K562 (cell line): Measurements from ENCODE around the gene SERTM1. TPM values are rescaled to one million over a fixed set of nuclear protein-coding genes. Genes with fewer than 3 reads are reported as not detected.

Experiments used
- ATAC-seq: fragments of 200-7000 bp; cut with Tn5 transposase; 3 replicates; pipeline ENCODE4 v1.9.1; 2020; ENCODE audit warnings: moderate library complexity
- BruUV-seq: library from RNA; stranded (reverse); fragments of 400-500 nt; replicated peaks from 2 replicates; lab custom pipeline; 2021; lab: Mats Ljungman, UMichigan
- CTCF ChIA-PET: fragments of 300-600 bp; formaldehyde crosslinking; extraction: SDS; loops from one replicate; lab custom pipeline; 2021; ENCODE audit warnings: low intra/inter-chr PET ratio; lab: Yijun Ruan, JAX
- POLR2A ChIA-PET: fragments of 300-600, 350-650 bp; sonication (Branson Sonifier 250); formaldehyde crosslinking; extraction: SDS; loops from one replicate; lab custom pipeline; 2021; ENCODE audit warnings: antibody characterized with exemption, inconsistent platforms; lab: Yijun Ruan, JAX
- DNase-seq, 4 experiments: peaks; one replicate each; pipeline versions ENCODE4 v3.0.0 to v3.0.0-alpha.2; 2011 to 2018; ENCODE audit warnings: low spot score in 3 of 4, mixed read lengths in 3 of 4; ENCODE audit errors: extremely low read depth in 1 of 4
- FAIRE-seq: peaks from 2 replicates; lab custom pipeline; 2011; peaks lifted over from hg19 to GRCh38; lab: Jason Lieb, UNC
- H2AFZ ChIP-seq: 2 replicates; pipeline ENCODE4 v1.6.0; 2011; ENCODE audit warnings: low read depth, low read length, control low read depth, inconsistent platforms
- H3K27ac ChIP-seq: fragments of 200-600 bp; 3 replicates; pipeline ENCODE4 v1.8.0; 2011; ENCODE audit warnings: low read depth, mild to moderate bottlenecking, control low read depth, inconsistent platforms, low read length, moderate library complexity, mixed read lengths; ENCODE audit errors: extremely low read depth
- H3K27me3 ChIP-seq, 2 experiments: fragments of 300-600 bp in 1 of 2; 2 replicates in 1 of 2; 3 replicates in 1 of 2; pipeline versions ENCODE4 v1.6.0 to v1.8.0; 2011; ENCODE audit warnings: inconsistent platforms in 2 of 2, low read length in 2 of 2, mild to moderate bottlenecking in 1 of 2, mixed read lengths in 1 of 2, moderate library complexity in 1 of 2; ENCODE audit not compliant: control insufficient read depth in 2 of 2, insufficient read depth in 2 of 2
- H3K36me3 ChIP-seq: fragments of 300-600 bp; 3 replicates; pipeline ENCODE4 v1.8.0; 2011; ENCODE audit warnings: mild to moderate bottlenecking, low read length, inconsistent platforms; ENCODE audit not compliant: control insufficient read depth, insufficient read depth
- H3K4me1 ChIP-seq, 2 experiments: fragments of 200-600 bp in 1 of 2; replicated peaks in 1 of 2; 2 replicates in 1 of 2; 3 replicates in 1 of 2; pipeline versions ENCODE4 v1.5.1 to v1.8.0; 2011; ENCODE audit warnings: inconsistent platforms in 2 of 2, low read length in 2 of 2, mild to moderate bottlenecking in 1 of 2, mixed read lengths in 1 of 2, moderate library complexity in 1 of 2; ENCODE audit not compliant: control insufficient read depth in 2 of 2, insufficient read depth in 2 of 2
- H3K4me2 ChIP-seq: 2 replicates; pipeline ENCODE4 v1.6.1; 2011; ENCODE audit warnings: low read length, control low read depth, inconsistent platforms, mixed read lengths; ENCODE audit not compliant: insufficient read depth
- H3K4me3 ChIP-seq: fragments of 200-600 bp; sonication (generic), shearing (Covaris generic); 2 replicates; pipeline ENCODE4 v1.5.1; 2016; ENCODE audit warnings: control low read depth, inconsistent platforms
- H3K79me2 ChIP-seq: fragments of 200-600 bp; 3 replicates; pipeline ENCODE4 v1.8.0; 2011; ENCODE audit warnings: low read length, inconsistent platforms; ENCODE audit not compliant: control insufficient read depth, insufficient read depth
- H3K9ac ChIP-seq, 2 experiments: 2 replicates each; pipeline versions ENCODE4 v1.6.0 to v1.6.1; 2011; ENCODE audit warnings: low read depth in 2 of 2, low read length in 2 of 2, control low read depth in 1 of 2, inconsistent platforms in 1 of 2, mild to moderate bottlenecking in 1 of 2, mixed read lengths in 1 of 2; ENCODE audit not compliant: insufficient read depth in 1 of 2
- H3K9me1 ChIP-seq: one replicate; pipeline ENCODE4 v1.6.0; 2011; ENCODE audit warnings: inconsistent platforms, mild to moderate bottlenecking, low read length, moderate library complexity; ENCODE audit not compliant: control insufficient read depth, insufficient read depth
- H3K9me3 ChIP-seq: replicated peaks from 2 replicates; pipeline ENCODE4 v1.5.1; 2011; ENCODE audit warnings: low read depth, low read length, inconsistent platforms; ENCODE audit not compliant: control insufficient read depth, insufficient read depth
- H4K20me1 ChIP-seq: replicated peaks from 2 replicates; pipeline ENCODE4 v1.6.1; 2011; ENCODE audit warnings: low read length, inconsistent platforms, mixed read lengths; ENCODE audit not compliant: control insufficient read depth, insufficient read depth
- ELF4 ChIP-seq: fragments of 450-650 bp; formaldehyde crosslinking; IDR thresholded peaks from 2 replicates; pipeline ENCODE4 v1.4.0; 2022; ENCODE audit warnings: missing genetic modification characterization
- NCOA1 ChIP-seq: fragments of 450-650 bp; IDR thresholded peaks from 2 replicates; pipeline ENCODE4 v1.6.1; 2016; ENCODE audit warnings: low read depth
- NFIX ChIP-seq: fragments of 250-450 bp; sonication (Bioruptor Pico); IDR thresholded peaks from 2 replicates; pipeline ENCODE4 v1.4.0; 2020; ENCODE audit warnings: low read depth, mild to moderate bottlenecking, moderate library complexity
- SMARCE1 ChIP-seq: fragments of 450-650 bp; IDR thresholded peaks from 2 replicates; pipeline ENCODE4 v1.7.1; 2016; ENCODE audit warnings: mild to moderate bottlenecking
- SNRNP70 ChIP-seq: fragments of 200-400 bp; formaldehyde crosslinking; optimal IDR thresholded peaks from 2 replicates; pipeline ENCODE3; 2017; ENCODE audit warnings: low read depth, low read length
- SP2 ChIP-seq: IDR thresholded peaks from 2 replicates; pipeline ENCODE4 v1.6.1; 2011; ENCODE audit warnings: mild to moderate bottlenecking, low read depth, low read length, moderate library complexity; ENCODE audit not compliant: poor library complexity, severe bottlenecking; ENCODE audit errors: extremely low read depth
- ZBTB1 ChIP-seq: sonication (generic); formaldehyde crosslinking; IDR thresholded peaks from 2 replicates; pipeline ENCODE4 v1.8.1; 2023; ENCODE audit warnings: missing genetic modification reagents, low read depth, mild to moderate bottlenecking, borderline replicate concordance
- ZNF175 ChIP-seq: fragments of 200-800 bp; sonication (Bioruptor generic); IDR thresholded peaks from 2 replicates; pipeline ENCODE4 v1.6.1; 2016; ENCODE audit warnings: low read depth, mild to moderate bottlenecking, missing genetic modification characterization, missing compliant biosample characterization
- WGBS: fragments of 100-300 bp; shearing (Covaris generic); methylation state at CpG from one replicate; pipeline ENCODE4 v1.1.6; 2016; ENCODE audit warnings: low coverage, mixed read lengths; ENCODE audit not compliant: insufficient coverage; ENCODE audit errors: missing lambda C conversion rate; 5-methylcytosine and 5-hydroxymethylcytosine counted together
- in situ Hi-C: fragments of 300-500 bp; cut with MboI; formaldehyde crosslinking; loops from 4 replicates; pipeline ENCODE4 v1.15.0; 2018; ENCODE audit warnings: inconsistent platforms, mixed read lengths
- intact Hi-C: fragments of 100-400 bp; cut with micrococcal nuclease; formaldehyde crosslinking; loops from 2 replicates; pipeline ENCODE4 v1.14.2; 2022
- polyA plus RNA-seq, 8 experiments: library from polyadenylated mRNA; depleted of rRNA in 4 of 8; stranded (reverse) in 5 of 8; unstranded in 3 of 8; fragments of >200 nt; fragmentation: Nextera tagmentation in 2 of 8; fragmentation: Illumina TruSeq in 1 of 8; extraction: Ambion mirVana in 2 of 8; extraction: Trizol in 1 of 8; gene quantifications; 2 replicates each; pipeline versions ENCODE4 v1.2.1 to v1.2.3, GENCODE V29; 2011 to 2014; ENCODE audit warnings: inconsistent platforms in 1 of 8, missing spikeins in 1 of 8
- total RNA-seq, 7 experiments: library from RNA; depleted of rRNA in 6 of 7; stranded (reverse); fragments of >200 nt in 6 of 7; fragmentation: Illumina TruSeq in 2 of 7; extraction: Trizol in 2 of 7; gene quantifications; 2 replicates each; pipeline versions ENCODE4 v1.2.1 to v1.2.3, GENCODE V29; 2011 to 2021; ENCODE audit warnings: low replicate concordance in 1 of 7
- TF ChIP-seq, protein P1 (sequence below): fragments of 450-650 bp; IDR thresholded peaks from 2 replicates; pipeline ENCODE4 v1.6.1; 2016; ENCODE audit warnings: antibody characterized with exemption
- TF ChIP-seq, protein P2 (sequence below): fragments of 450-650 bp; formaldehyde crosslinking; IDR thresholded peaks from 2 replicates; pipeline ENCODE4 v1.4.0; 2020; ENCODE audit warnings: mild to moderate bottlenecking
- TF ChIP-seq, protein P3 (sequence below), 2 experiments: fragments of 200-800 bp in 1 of 2; sonication (Bioruptor generic) in 1 of 2; sonication (generic) in 1 of 2; formaldehyde crosslinking in 1 of 2; IDR thresholded peaks in 1 of 2; conservative IDR thresholded peaks in 1 of 2; 2 replicates each; pipeline versions ENCODE4 v1.5.0 to v1.6.1; 2016 to 2020; ENCODE audit warnings: missing compliant biosample characterization in 1 of 2, missing genetic modification characterization in 1 of 2, missing genetic modification reagents in 1 of 2

Gene SERTM1
- total and polyA plus RNA-seq, 9 of the 15 experiments (the other 6 are each of a cell fraction or from before 2014, with no cell fraction given), result not detected

DNA sequence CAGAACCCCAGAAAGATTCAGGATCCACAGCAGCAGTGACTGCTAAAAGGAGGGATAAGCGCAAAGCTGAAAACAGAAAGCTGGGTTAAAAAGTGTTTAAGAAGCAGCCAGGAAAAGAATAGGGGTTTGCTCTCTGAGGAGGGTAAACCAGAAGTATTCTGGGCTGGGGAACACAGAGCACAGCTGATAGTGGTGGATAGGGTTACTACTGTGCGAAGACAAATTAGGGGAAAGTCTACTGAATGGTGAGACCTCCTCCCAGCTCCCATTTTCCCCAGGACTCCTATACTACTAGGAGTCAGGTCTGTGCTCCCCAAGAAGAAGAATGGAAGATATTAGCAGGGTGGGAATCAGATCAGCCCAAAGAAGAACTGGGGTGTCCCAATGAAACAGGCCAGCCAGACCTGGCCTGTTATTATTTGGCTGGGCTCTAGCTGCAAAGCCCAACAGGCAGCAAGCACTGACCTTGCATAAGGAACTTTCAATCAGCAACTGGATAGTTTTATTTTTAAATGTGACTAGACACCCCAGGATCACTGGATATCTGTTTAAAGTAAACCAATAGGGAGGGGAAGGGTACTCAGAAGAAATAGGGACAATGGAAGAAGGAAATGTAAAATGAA lies 43.5 kb upstream of the SERTM1 start (continued):
- no peak for TF ChIP-seq NCOA1
- TF ChIP-seq, protein P1, sequence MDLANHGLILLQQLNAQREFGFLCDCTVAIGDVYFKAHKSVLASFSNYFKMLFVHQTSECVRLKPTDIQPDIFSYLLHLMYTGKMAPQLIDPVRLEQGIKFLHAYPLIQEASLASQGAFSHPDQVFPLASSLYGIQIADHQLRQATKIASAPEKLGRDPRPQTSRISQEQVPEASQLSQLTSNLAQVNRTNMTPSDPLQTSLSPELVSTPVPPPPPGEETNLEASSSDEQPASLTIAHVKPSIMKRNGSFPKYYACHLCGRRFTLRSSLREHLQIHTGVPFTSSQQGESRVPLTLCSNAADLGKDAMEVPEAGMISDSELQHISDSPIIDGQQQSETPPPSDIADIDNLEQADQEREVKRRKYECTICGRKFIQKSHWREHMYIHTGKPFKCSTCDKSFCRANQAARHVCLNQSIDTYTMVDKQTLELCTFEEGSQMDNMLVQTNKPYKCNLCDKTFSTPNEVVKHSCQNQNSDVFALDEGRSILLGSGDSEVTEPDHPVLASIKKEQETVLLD, result no peak

DNA sequence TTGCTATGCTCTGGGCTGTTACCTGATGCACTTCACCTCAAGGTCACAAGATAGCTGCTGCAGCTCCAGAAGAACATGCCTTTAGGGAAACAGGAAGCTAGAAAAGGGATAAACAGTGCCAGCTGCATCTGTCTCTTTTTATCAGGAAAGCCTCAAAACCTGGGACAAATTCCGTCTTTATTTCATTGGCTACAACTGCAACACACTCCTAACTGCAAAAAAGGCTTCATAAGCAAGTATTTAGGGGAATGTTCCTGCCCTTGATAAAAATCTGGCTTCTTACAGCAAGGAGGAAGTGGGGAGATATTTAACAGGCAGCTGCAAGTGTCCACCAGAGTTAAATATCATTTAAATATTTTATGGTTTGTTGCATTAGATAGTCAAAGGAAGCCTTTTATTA lies 34.2 kb upstream of the SERTM1 start:
- no TSS peak for BruUV-seq
- Histone ChIP-seq H4K20me1 (no peaks in the 10 kb centered on the region), H3K27me3 (no peaks in the 10 kb centered on the region), H3K9me1 (no peaks in the 10 kb centered on the region), H3K9me3 (no peaks in the 10 kb centered on the region), H2AFZ (no peak overlapping the region), H3K4me3 (no peak overlapping the region), H3K4me1 (no peaks in the 10 kb centered on the region), H3K79me2 (no peaks in the 10 kb centered on the region), H3K4me2 (no peak overlapping the region), H3K27ac (no peak overlapping the region), H3K36me3 (no peaks in the 10 kb centered on the region), H3K9ac (no peak overlapping the region)
- 0% methylated on average over 1 of the region's 1 CpG for WGBS
- TF ChIP-seq SNRNP70 (no peak), ZBTB1 (CRISPR knock-in tag) (no peak), SMARCE1 (no peak), SP2 (no peak), ZNF175 (no peak), ELF4 (CRISPR knock-in tag) (no peak), NFIX (CRISPR knock-in tag) (no peak)
- TF ChIP-seq, protein P2, sequence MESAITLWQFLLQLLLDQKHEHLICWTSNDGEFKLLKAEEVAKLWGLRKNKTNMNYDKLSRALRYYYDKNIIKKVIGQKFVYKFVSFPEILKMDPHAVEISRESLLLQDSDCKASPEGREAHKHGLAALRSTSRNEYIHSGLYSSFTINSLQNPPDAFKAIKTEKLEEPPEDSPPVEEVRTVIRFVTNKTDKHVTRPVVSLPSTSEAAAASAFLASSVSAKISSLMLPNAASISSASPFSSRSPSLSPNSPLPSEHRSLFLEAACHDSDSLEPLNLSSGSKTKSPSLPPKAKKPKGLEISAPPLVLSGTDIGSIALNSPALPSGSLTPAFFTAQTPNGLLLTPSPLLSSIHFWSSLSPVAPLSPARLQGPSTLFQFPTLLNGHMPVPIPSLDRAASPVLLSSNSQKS (CRISPR knock-in tag), result no peak
- TF ChIP-seq, protein P3, sequence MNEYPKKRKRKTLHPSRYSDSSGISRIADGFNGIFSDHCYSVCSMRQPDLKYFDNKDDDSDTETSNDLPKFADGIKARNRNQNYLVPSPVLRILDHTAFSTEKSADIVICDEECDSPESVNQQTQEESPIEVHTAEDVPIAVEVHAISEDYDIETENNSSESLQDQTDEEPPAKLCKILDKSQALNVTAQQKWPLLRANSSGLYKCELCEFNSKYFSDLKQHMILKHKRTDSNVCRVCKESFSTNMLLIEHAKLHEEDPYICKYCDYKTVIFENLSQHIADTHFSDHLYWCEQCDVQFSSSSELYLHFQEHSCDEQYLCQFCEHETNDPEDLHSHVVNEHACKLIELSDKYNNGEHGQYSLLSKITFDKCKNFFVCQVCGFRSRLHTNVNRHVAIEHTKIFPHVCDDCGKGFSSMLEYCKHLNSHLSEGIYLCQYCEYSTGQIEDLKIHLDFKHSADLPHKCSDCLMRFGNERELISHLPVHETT (CRISPR knock-in tag; conservative IDR thresholded peaks at IDR 0.05 in 1 of 2, IDR thresholded peaks at IDR 0.05 in 1 of 2), result no peak
- in situ Hi-C loops, result no loop called here
- DNase-seq (no peak), FAIRE-seq (no peak), ATAC-seq (no peak)
- ChIA-PET CTCF (no interaction called here), POLR2A (no interaction called here)
- intact Hi-C loops, result no loop called here
